ENCODE measurements around the gene CD4.
A peak's percentile ranks its signal among the peaks of the same experiment; 100 is the strongest.

The CD4 gene

DNA sequence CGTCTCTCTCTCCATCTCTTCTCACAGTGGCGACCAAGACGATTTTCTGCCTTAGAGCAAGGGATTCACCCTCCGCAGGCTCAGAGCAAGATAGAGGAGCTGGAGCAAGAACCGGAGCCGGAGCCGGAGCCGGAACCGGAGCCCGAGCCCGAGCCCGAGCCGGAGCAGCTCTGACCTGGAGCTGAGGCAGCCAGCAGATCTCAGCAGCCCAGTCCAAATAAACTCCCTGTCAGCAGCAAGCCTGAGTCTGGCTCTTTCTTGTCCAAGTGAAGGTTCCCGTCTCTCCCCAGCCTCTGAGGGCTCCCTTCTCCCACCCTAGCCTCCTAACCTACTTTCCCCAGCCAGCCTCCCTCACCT, 11.1 kb upstream of the CD4 start:
- DNase-seq (ENCODE audit: low read depth in 2 of 2) = no peak

GRCh38 chr12:6778574-6779550, 10.5 kb upstream of the CD4 start:
- DNase-seq (ENCODE audit: low read depth in 2 of 2) = peak; percentile 78 to 83

GRCh38 chr12:6779708-6780432, 9.5 kb upstream of the CD4 start:
- DNase-seq (ENCODE audit: low read depth in 2 of 2) = no peak

GRCh38 chr12:6780573-6780972, 8.8 kb upstream of the CD4 start:
- DNase-seq (ENCODE audit: low read depth in 2 of 2) = no peak

DNA sequence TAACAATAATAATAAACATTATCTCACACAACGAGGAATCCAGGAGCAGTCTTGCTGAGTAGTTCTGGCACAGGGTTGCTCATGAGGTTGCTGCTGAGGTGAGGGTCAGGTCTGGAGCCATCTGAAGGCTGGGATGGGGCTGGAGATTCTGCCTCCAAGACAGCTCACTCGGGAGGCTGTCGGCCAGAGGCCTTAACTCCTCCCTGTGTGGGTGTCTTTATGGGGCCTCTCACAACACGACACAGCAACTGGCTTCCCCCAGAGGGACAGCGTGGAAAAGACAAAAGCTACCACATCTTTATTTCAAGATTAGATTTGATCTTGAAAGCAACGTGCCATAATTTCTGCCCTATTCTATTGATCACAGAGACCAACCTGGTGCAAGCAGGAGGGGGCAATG, 7.2 kb upstream of the CD4 start:
- no peak for DNase-seq (ENCODE audit: low read depth in 2 of 2)

DNA sequence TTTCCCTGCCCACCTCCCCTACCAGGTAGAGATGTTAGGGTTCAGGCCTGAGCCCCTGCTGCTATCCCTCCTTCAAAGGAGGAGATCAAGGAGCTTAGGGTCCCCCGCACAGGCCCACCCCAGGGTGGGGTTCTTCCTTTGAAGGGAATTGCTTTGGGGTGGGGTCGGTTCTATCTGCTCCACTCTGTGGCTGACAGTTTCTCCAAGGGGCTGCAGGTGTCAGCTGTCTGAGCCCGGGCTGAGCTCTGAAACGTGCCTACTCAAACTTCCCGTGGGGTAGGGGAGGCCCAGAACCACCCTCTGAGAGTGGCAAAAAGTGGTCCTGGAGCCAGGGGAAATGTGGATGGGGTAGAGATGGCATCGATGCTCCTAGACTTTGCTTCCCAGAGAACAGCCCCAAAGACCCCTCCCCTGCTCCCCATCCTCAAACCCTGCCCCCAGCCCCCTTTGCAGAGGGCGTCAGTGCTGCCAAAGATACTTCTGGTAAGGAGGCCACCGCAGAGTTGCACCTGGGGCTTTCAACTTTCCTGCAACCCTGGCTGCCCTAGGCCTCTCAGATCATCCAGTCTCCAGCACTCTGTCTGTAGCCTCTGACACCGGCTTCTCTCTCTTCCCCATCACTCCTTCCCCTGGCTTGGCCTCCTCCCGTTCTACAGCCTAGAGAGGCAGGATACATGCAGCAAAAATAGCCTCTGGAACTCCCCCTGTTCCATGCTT, 6.3 kb upstream of the CD4 start:
- DNase-seq (ENCODE audit: low read depth in 2 of 2) = no peak

GRCh38 chr12:6783828-6784227, 5.5 kb upstream of the CD4 start:
- DNase-seq (ENCODE audit: low read depth in 2 of 2) = no peak

GRCh38 chr12:6784296-6784695, 5.0 kb upstream of the CD4 start:
- DNase-seq (ENCODE audit: low read depth in 2 of 2) = no peak

DNA sequence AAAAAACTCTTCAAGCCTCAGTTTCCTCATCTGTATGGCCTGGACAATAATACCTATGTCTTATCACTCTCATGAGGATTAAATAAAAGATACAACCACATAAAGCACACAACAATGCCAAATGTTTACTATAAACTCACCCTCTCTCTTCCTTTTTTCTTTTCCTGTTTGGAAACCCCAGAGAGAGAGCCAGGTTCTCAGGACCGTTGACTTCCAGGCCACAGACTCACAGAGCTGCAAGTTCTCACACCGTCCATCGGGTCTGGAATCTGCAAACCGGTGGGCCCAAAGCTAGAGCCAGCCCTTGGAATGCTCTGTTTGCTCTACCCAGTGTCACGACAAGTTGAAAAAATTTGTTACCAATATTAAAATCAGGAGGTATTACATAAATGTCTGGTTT, 4.6 kb upstream of the CD4 start:
- DNase-seq (ENCODE audit: low read depth in 2 of 2) = no peak

GRCh38 chr12:6786416-6787094, 2.8 kb upstream of the CD4 start:
- no peak for DNase-seq (ENCODE audit: low read depth in 2 of 2)

DNA sequence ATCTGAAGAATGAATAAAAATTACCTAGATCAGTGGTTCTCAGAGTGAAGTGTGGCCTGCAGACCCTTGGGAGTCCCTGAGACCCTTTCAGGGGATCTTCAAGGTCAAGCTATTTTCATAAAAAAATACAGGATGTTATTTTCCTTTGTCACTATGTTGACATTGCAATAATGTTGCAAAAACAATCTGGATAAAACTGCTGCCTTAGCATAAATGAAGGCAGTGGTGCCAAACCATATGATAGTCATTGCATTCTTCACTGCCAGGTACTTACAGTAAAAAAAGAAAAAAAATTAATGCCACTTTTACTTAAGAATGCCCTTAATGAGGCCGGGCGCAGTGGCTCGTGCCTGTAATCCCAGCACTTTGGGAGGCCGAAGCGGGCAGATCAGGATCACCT, 2.0 kb upstream of the CD4 start:
- no peak for DNase-seq (ENCODE audit: low read depth in 2 of 2)

GRCh38 chr12:6790496-6791150, 1.3 kb downstream of the CD4 start:
- no peak for DNase-seq (ENCODE audit: low read depth in 2 of 2)

DNA sequence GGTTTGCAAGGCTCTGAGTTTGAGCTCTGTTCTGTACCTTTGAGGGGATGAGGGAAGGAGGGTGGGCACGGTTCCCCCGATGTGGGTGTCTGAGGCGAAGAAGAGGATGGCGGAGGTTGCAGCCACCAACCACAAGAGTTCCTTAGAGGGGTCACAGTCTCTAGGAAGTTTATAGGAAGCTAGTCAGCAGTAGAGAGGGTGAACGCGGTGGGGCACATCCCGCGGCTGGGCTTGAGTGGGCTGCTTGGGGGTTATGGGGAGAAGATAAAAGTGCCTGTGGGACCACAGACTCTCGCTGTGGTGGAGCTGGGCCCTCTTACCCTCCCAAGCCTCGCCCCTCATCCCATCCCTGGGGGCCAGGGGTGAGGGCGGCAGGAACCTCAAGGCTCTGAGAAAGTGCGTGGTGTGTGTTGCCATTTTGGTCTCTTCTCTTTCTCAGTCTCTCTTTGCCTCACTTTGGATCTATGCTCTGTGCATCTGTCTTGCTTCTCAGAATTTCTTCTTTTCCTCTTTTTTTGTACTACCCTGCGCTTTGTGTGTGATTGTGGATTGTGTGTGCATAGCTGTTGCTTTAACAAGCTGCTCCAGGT, 2.7 kb downstream of the CD4 start:
- no peak for DNase-seq (ENCODE audit: low read depth in 2 of 2)

DNA sequence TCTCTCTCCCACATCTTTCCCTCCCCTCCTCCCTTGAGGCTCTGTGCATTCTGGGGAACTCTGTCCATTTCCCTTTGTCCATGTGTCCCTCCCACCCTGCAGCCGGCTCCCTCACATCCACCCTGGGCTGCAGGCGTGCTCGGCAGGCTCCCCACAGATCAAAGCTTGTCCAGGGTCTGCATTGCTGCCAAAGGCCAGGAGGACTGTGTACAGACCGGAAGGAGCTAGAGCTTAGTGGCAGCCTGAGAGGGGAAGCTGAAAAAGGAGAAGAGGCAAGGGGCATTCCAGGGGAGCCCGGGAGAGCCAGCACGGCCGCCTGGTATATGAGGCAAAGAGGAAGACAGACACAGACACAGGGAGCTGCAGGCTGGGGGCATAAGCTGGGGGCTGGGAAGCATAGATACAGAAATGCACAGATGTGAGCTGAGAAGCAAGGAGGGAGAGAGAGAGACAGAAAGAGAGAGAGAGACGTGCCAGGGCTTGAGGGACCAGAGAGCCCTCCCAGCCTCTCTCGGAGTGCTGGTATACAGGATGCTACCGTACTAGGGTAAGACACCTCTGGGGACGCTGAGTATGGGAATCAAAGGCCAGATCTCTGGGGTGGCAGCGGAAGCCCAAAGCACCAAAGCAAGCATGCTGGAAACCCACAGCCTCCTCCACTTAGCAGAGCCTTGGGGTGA, 3.3 kb downstream of the CD4 start:
- no peak for DNase-seq (ENCODE audit: low read depth in 2 of 2)

- no peak for DNase-seq (ENCODE audit: low read depth in 2 of 2)
Observed at GRCh38 chr12:6795088-6795487, 5.8 kb downstream of the CD4 start.

DNA sequence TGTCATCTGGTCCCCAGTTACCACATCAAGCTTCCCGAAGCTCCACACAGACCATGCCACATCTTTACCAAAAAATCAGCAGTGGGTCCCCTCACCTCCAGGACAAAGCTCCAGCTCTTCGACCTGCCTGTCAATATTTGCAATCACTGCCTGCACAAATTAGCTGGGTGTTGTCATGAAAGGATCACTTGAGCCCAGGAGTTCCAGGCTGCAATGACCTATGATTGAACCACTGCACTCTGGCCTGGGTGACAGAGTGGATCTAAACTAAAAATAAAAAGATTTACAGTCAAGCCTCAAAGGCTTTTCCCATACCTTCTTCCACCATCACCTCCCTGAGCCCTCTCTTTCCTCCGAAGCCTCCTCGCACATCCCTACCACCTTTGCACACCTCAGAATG, 7.2 kb downstream of the CD4 start:
- no peak for DNase-seq (ENCODE audit: low read depth in 2 of 2)

DNA sequence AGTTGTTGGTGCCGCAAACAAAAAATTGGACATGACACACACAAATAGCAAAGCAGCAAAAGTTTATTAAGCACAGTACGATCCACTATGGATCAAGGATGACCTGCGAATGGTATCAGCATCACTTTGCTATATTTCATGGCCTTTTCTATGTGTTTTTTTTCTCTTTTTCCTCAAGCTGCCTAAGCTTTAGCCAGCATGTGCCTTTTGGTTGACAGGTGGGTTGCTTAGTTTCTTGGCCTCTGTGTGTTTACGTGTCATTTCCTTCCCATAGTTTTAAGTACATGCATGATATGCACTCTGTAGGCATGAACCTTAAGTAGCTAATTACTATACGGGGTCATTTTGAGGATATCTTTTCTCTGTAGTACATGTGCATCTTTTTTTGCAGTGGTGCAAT, 9.8 kb downstream of the CD4 start:
- no peak for DNase-seq (ENCODE audit: low read depth in 2 of 2)

DNA sequence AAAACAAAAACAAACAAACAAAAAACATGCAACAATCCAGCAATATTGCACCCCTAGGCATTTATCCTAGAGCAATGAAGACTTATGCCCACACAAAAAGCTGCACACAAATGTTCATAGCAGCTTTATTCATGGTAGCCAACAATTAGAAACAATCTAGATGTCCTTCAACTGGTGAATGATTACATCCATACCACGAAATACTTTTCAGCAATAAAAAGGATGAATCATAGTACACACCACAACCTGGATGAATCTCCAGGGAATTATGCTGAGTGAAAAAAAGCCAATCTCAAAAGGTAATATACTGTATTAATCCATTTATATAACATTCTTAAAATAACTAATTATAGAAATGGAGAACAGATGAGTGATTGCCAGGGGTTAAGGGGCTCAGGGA, 17.8 kb downstream of the CD4 start:
- no peak for DNase-seq (ENCODE audit: low read depth in 2 of 2)

DNA sequence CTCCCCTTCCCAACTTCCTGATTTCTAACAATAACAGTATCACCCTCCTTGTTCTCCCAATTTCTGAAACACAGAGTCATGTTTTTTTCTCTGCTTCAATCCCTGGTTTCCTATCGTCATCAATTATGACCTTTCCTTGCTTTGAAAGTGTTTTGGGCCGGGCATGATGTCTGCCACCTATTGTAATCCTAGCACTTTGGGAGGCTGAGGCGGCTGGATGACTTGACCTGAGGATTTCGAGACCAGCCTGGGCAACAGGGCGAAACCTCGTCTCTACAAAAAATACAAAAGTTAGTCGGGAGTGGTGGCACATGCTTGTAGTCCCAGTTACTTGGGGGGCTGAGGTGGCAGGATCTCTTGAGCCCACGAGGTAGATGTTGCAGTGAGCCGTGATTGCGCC, 19.7 kb downstream of the CD4 start:
- DNase-seq (ENCODE audit: low read depth in 2 of 2) = no peak

DNA sequence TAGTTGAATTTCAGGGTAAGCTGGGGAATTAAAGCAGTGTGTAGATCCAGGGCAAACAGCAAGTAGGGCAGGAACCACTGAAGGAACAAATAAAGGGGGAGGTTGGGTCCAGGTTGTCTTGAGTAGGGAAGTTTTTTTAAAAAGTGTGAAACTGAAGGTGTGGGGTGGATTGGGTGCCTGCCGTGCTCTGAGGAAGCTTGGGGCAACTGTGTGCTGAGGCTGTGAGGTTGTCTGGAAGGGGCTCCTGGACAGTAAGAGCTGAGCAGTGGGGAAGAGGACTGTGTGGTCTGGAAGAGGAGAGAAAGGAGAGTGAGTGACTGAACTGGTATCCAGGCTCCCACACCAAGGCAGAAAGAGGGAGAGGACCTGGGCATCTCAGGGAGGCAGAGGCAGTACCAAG, 21.4 kb downstream of the CD4 start:
- no peak for DNase-seq (ENCODE audit: low read depth in 2 of 2)

DNA sequence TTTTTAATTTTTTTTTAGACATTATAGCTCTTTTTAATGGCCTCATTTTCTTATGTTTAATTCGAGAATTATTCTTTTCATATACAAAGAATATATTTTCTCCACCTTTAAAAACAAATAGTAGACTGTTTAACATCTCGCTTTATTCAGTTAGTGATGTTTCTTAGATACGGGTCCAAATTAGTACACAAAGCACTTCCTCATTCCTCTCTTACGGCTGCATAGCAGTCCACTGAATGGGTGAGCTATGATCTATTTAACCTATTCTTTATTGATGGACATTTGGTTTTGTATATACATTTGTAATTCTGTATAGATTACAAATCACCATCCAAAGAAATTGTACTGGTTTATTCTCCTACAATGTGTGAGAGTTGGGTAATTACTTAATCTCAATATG, 24.0 kb downstream of the CD4 start:
- no peak for DNase-seq (ENCODE audit: low read depth in 2 of 2)

Data from stimulated activated CD8-positive, alpha-beta memory T cell treated with anti-CD3 and anti-CD28 coated beads, Interleukin-15, amount 100 ng/mL, for 48 hours (primary cell).